HG03025 (cell line): ENCODE results near the gene HOXA3.

Source experiments
- ATAC-seq: cut with Tn5 transposase; IDR thresholded peaks from one replicate; pipeline ENCODE4 v1.9.1; 2021; ENCODE audit warnings: mild to moderate bottlenecking, moderate library complexity; ENCODE audit not compliant: unreplicated experiment, low FRiP score

Gene HOXA3

GRCh38 chr7:27189997-27190748 is 37.8 kb upstream of the HOXA3 start:
- no peak for ATAC-seq

- no peak for ATAC-seq
These were observed 37.1 kb upstream of the HOXA3 start for GRCh38 chr7:27189295-27189996.

GRCh38 chr7:27188386-27189294 is 36.3 kb upstream of the HOXA3 start:
- no peak for ATAC-seq

GRCh38 chr7:27187475-27188385 is 35.3 kb upstream of the HOXA3 start:
- ATAC-seq = no peak

GRCh38 chr7:27186668-27187474 is 34.5 kb upstream of the HOXA3 start:
- ATAC-seq = no peak

GRCh38 chr7:27185854-27186667 is 33.7 kb upstream of the HOXA3 start:
- no peak for ATAC-seq

- ATAC-seq = no peak
These were observed 32.9 kb upstream of the HOXA3 start, which contains the start of gene HOXA11 for GRCh38 chr7:27185013-27185853. TSS of gene HOXA11 (minus strand) at chr7:27185232. CDS start at chr7:27185144, 88 bp downstream.

GRCh38 chr7:27184337-27185012 is 32.1 kb upstream of the HOXA3 start:
- ATAC-seq = no peak

GRCh38 chr7:27183682-27184336 is 31.4 kb upstream of the HOXA3 start:
- ATAC-seq = no peak

- no peak for ATAC-seq
These were observed 30.7 kb upstream of the HOXA3 start for GRCh38 chr7:27182861-27183681.

- ATAC-seq = no peak
These were observed 30.0 kb upstream of the HOXA3 start for GRCh38 chr7:27182285-27182841.

- ATAC-seq = no peak
These were observed 29.5 kb upstream of the HOXA3 start for GRCh38 chr7:27181795-27182275.

- no peak for ATAC-seq
These were observed 28.3 kb upstream of the HOXA3 start for GRCh38 chr7:27180431-27181420.
